SU-DHL-6 (cell line): ENCODE results near the gene GHR.

Experiments used
- H2AFZ ChIP-seq: fragments of 200-600 bp; sonication (generic); 2 replicates; pipeline ENCODE4 v1.6.1; 2014; ENCODE audit warnings: low read depth, mild to moderate bottlenecking, moderate library complexity, mixed read lengths, antibody characterized with exemption, low read length; ENCODE audit not compliant: severe bottlenecking
- H3F3A ChIP-seq: fragments of 200-600 bp; shearing (Covaris generic); 2 replicates; pipeline ENCODE4 v1.6.0; 2016; ENCODE audit warnings: antibody characterized with exemption, mild to moderate bottlenecking; ENCODE audit not compliant: insufficient read depth
- H3K27ac ChIP-seq: fragments of 200-600 bp; sonication (generic); 2 replicates; pipeline ENCODE4 v1.5.1; 2016; ENCODE audit warnings: low read depth, mild to moderate bottlenecking, low read length, moderate library complexity, mixed read lengths
- H3K27me3 ChIP-seq: fragments of 200-600 bp; sonication (generic), shearing (Covaris generic); 2 replicates; pipeline ENCODE4 v1.6.0; 2014; ENCODE audit warnings: mild to moderate bottlenecking, low read length
- H3K36me3 ChIP-seq: fragments of 200-600 bp; sonication (generic); 2 replicates; pipeline ENCODE4 v1.6.1; 2014; ENCODE audit warnings: mild to moderate bottlenecking, low read length, mixed read lengths
- H3K4me2 ChIP-seq: fragments of 300-600, 200-600 bp; shearing (Covaris generic), sonication (generic); 2 replicates; pipeline ENCODE4 v1.6.0; 2014; ENCODE audit warnings: low read length, low read depth, mild to moderate bottlenecking; ENCODE audit not compliant: poor library complexity, severe bottlenecking
- H3K4me3 ChIP-seq: fragments of 200-600 bp; sonication (generic); 2 replicates; pipeline ENCODE4 v1.5.1; 2014; ENCODE audit warnings: antibody characterized with exemption, low read length, mild to moderate bottlenecking, mixed read lengths; ENCODE audit not compliant: insufficient read depth, poor library complexity, severe bottlenecking
- H3K79me2 ChIP-seq: fragments of 200-600 bp; sonication (generic); 2 replicates; pipeline ENCODE4 v1.6.1; 2014; ENCODE audit warnings: mild to moderate bottlenecking, low read length, moderate library complexity; ENCODE audit not compliant: insufficient read depth
- H3K9ac ChIP-seq: fragments of 200-600 bp; sonication (generic); 2 replicates; pipeline ENCODE4 v1.7.0; 2014; ENCODE audit warnings: mild to moderate bottlenecking, low read length
- H3K9me2 ChIP-seq: fragments of 200-600 bp; sonication (generic); replicated peaks from 2 replicates; pipeline ENCODE4 v1.6.1; 2014; ENCODE audit warnings: low read length; ENCODE audit not compliant: insufficient read depth
- H3K9me3 ChIP-seq: fragments of 200-600 bp; sonication (generic); 2 replicates; pipeline ENCODE4 v1.6.1; 2014; ENCODE audit warnings: low read length, mixed read lengths; ENCODE audit not compliant: insufficient read depth
- H4K20me1 ChIP-seq: fragments of 200-600 bp; sonication (generic); 2 replicates; pipeline ENCODE4 v1.6.1; 2014; ENCODE audit warnings: low read depth, mild to moderate bottlenecking, antibody characterized with exemption, low read length, moderate library complexity, mixed read lengths
- EZH2phosphoT487 ChIP-seq: fragments of 200-600 bp; sonication (generic), shearing (Covaris generic); conservative IDR thresholded peaks from 2 replicates; pipeline ENCODE4 v1.6.1; 2018; ENCODE audit warnings: mild to moderate bottlenecking, antibody characterized with exemption, low read length, moderate library complexity, mixed read lengths
- TF ChIP-seq, protein P1 (sequence below): fragments of 200-600 bp; sonication (generic); IDR thresholded peaks from one replicate; pipeline ENCODE4 v1.5.1; 2017; ENCODE audit warnings: antibody characterized with exemption, mild to moderate bottlenecking, low read length, moderate library complexity; ENCODE audit not compliant: insufficient read depth, poor library complexity, severe bottlenecking

The GHR gene

DNA sequence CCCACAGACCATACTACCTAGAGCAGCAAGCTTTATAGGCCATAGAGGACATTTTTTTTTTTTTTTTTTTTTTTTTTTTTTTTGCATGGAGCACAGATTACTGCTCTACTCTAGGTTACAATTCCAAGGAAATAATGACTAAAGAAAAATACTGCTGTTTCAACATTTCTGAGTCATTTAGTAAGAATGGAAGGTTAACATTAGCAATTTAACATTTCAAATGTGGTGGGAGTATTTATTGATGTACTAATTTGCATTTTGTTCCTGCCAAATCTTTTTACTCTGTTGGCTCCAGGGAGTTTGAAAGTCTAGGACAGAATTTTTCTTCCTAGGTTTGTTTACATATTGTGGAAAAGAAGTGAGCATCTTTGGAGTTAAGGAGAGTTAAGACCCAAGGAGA is 191.3 kb downstream of the GHR start:
- Histone ChIP-seq H3K27ac (no peak overlapping the region), H4K20me1 (no peaks in the 10 kb centered on the region), H3K36me3 (no peaks in the 10 kb centered on the region), H3K9ac (no peak overlapping the region), H3K4me3 (no peak overlapping the region), H3K9me3 (no peaks in the 10 kb centered on the region), H3K79me2 (no peaks in the 10 kb centered on the region), H3F3A (no peaks in the 10 kb centered on the region), H3K9me2 (no peaks in the 10 kb centered on the region), H3K4me2 (no peak overlapping the region), H3K27me3 (no peaks in the 10 kb centered on the region), H2AFZ (no peak overlapping the region)
- TF ChIP-seq, protein P1, sequence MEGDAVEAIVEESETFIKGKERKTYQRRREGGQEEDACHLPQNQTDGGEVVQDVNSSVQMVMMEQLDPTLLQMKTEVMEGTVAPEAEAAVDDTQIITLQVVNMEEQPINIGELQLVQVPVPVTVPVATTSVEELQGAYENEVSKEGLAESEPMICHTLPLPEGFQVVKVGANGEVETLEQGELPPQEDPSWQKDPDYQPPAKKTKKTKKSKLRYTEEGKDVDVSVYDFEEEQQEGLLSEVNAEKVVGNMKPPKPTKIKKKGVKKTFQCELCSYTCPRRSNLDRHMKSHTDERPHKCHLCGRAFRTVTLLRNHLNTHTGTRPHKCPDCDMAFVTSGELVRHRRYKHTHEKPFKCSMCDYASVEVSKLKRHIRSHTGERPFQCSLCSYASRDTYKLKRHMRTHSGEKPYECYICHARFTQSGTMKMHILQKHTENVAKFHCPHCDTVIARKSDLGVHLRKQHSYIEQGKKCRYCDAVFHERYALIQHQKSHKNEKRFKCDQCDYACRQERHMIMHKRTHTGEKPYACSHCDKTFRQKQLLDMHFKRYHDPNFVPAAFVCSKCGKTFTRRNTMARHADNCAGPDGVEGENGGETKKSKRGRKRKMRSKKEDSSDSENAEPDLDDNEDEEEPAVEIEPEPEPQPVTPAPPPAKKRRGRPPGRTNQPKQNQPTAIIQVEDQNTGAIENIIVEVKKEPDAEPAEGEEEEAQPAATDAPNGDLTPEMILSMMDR, result no peak
- TF ChIP-seq EZH2phosphoT487, result no peak

DNA sequence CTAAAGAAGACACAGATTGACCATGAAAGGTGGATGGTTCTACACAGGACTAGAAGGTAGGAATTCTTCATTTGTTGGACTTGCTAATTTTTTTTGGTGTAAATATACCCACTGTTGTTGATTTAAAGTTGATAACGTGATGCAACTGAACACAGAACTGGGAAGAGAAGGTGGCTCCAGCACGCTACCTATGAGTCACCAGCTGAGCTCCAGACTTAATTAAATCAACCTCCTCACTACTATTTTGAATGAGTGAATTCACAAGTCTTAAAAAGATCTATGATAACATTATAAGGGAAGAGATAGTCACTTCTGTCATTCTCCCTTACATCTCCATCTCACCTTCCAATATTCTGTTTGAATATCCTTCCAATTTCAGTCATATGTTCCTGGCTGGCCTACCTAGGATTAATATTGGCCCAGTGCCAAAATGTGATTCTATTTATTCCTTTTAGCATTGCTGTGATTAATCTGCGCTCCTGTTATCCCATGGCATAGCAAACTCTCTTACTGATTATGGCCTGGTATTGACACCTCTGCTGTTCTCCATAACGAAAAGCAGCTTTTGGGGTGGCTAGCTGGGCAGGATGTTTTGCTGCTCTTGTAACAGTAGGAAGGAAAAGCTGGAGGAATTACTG is 197.5 kb downstream of the GHR start:
- H3K27ac ChIP-seq, result no peak overlapping the region
- no peaks in the 10 kb centered on the region for H3K36me3 ChIP-seq
- no peak overlapping the region for H3K4me2 ChIP-seq
- no peaks in the 10 kb centered on the region for H3K79me2 ChIP-seq
- no peak overlapping the region for H2AFZ ChIP-seq
- no peak overlapping the region for H3K9ac ChIP-seq
- no peaks in the 10 kb centered on the region for H3K9me3 ChIP-seq
- TF ChIP-seq, protein P1, result no peak
- no peak for TF ChIP-seq EZH2phosphoT487
- no peak overlapping the region for H3K4me3 ChIP-seq
- H4K20me1 ChIP-seq, result no peaks in the 10 kb centered on the region
- no peaks in the 10 kb centered on the region for H3K27me3 ChIP-seq
- no peaks in the 10 kb centered on the region for H3K9me2 ChIP-seq
- H3F3A ChIP-seq, result no peaks in the 10 kb centered on the region

DNA sequence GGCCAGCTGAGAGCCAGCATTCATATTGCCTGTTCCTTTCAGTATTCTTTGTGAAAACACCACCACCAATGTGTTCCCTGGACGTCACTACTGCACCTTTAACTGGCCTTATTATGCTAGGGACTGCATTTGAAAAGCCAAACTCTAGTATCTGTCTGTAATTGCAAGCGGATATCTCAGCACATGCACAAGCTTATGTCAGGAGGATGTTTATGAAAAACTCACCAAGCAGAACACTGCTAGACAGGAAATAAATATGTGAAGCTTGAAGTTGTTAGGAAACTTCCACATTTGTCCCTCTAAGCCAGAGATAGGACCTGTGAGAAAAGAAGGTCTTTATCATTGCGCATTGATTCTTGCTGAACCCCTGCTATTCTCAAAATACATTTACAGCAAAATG is 198.0 kb downstream of the GHR start:
- Histone ChIP-seq H3K79me2 (no peaks in the 10 kb centered on the region), H2AFZ (no peak overlapping the region), H3K27ac (no peak overlapping the region), H3K4me2 (no peak overlapping the region), H3K9me2 (no peaks in the 10 kb centered on the region), H4K20me1 (no peaks in the 10 kb centered on the region), H3F3A (no peaks in the 10 kb centered on the region), H3K4me3 (no peak overlapping the region), H3K27me3 (no peaks in the 10 kb centered on the region), H3K36me3 (no peaks in the 10 kb centered on the region), H3K9me3 (no peaks in the 10 kb centered on the region), H3K9ac (no peak overlapping the region)
- TF ChIP-seq, protein P1, result no peak
- no peak for TF ChIP-seq EZH2phosphoT487
